Measurements from ENCODE around the gene RFTN1. TPM values are rescaled to one million over a fixed set of nuclear protein-coding genes. Genes with fewer than 3 reads are reported as not detected.

The RFTN1 gene
- total and polyA plus RNA-seq, 2 of the 8 experiments (the other 6 are each of a cell fraction or from before 2014, with no cell fraction given) = 4.6 to 6.7 TPM

DNA sequence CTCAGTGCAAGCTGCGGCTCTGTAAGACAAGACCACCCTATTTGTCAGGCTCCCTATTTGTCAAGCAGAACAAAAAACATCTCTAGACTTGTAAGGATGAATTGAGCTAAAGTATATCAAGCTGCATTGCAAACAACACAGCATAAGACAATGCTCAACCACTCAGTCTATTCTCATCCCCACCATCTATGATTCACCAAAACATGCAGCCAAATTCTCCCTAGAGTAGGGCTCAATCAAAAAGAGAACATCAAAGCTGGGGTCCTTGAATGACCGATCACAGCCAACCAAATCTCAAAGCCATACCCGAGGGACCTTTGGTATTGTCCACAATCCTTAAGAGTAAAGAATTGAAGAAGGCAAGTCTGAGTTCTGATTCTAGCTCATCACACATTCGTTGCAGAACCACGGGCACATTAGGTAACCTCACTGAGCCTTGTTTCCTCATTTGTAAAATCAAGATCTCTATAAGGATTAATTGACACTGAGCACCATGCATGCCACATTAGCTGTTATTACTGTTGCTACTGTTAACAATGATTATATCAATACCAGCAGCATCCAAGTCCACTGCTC lies 31.2 kb downstream of the RFTN1 start (continued):
- no peak for TF ChIP-seq SAP30 (IDR thresholded peaks at IDR 0.05; ENCODE audit: insufficient read depth, insufficient replicate concordance, low read length)
- TF ChIP-seq EGR1 (IDR thresholded peaks at IDR 0.05; ENCODE audit: borderline replicate concordance, low read depth, low read length) = no peak
- no peak for TF ChIP-seq GABPA (IDR thresholded peaks at IDR 0.05; ENCODE audit: borderline replicate concordance, insufficient read depth, low read length)
- TF ChIP-seq SRF (IDR thresholded peaks at IDR 0.05; ENCODE audit: low read depth, low read length) = no peak
- TF ChIP-seq POU5F1 (IDR thresholded peaks at IDR 0.05; ENCODE audit: low read depth, low read length) = no peak
- no peak for TF ChIP-seq SP4 (IDR thresholded peaks at IDR 0.05; ENCODE audit: low read length)
- no peak for TF ChIP-seq KDM5A (IDR thresholded peaks at IDR 0.05; ENCODE audit: low read length)
- TF ChIP-seq TBP (IDR thresholded peaks at IDR 0.05; ENCODE audit: low read depth, low read length) = no peak

All from H1 (cell line).